Ecto neural progenitor cell (in vitro differentiated cells): Measurements from ENCODE around the gene RDX.
A peak's percentile ranks its signal among the peaks of the same experiment; 100 is the strongest.
"Not testable (repeated sequence)": the region's sequence is repeated elsewhere in the genome, so short reads cannot be mapped to it uniquely, and the experiment has no call there.

Source experiments
- DNase-seq: peaks from one replicate; pipeline ENCODE4 v3.0.0-alpha.2; 2018; ENCODE audit warnings: low spot score

Gene RDX

GRCh38 chr11:110199184-110199981 is 97.0 kb downstream of the RDX start:
- DNase-seq = no peak

- DNase-seq = no peak
These were observed 98.2 kb downstream of the RDX start for GRCh38 chr11:110198031-110198729.

- no peak for DNase-seq
These were observed 99.5 kb downstream of the RDX start for GRCh38 chr11:110196884-110197420.

GRCh38 chr11:110196241-110196754 is 100.1 kb downstream of the RDX start:
- DNase-seq = no peak

- DNase-seq = not testable (repeated sequence)
These were observed 102.1 kb downstream of the RDX start for GRCh38 chr11:110194211-110194766.

- DNase-seq = not testable (repeated sequence)
These were observed 103.7 kb downstream of the RDX start for GRCh38 chr11:110192604-110193282.

GRCh38 chr11:110190885-110191284 is 105.5 kb downstream of the RDX start:
- DNase-seq = no peak

GRCh38 chr11:110187731-110188130 is 108.7 kb downstream of the RDX start:
- DNase-seq = no peak

GRCh38 chr11:110186867-110187266 is 109.5 kb downstream of the RDX start:
- no peak for DNase-seq

GRCh38 chr11:110186456-110186855 is 110.0 kb downstream of the RDX start:
- no peak for DNase-seq

- DNase-seq = no peak
These were observed 110.8 kb downstream of the RDX start for GRCh38 chr11:110185599-110185998.

GRCh38 chr11:110185121-110185591 is 111.3 kb downstream of the RDX start:
- no peak for DNase-seq

- DNase-seq = no peak
These were observed 112.0 kb downstream of the RDX start for GRCh38 chr11:110184456-110184855.

- no peak for DNase-seq
These were observed 113.5 kb downstream of the RDX start for GRCh38 chr11:110182886-110183285.

- no peak for DNase-seq
These were observed 117.3 kb downstream of the RDX start for GRCh38 chr11:110179064-110179463.

GRCh38 chr11:110177086-110177456 is 119.3 kb downstream of the RDX start:
- no peak for DNase-seq

GRCh38 chr11:110176366-110177085 is 119.9 kb downstream of the RDX start:
- DNase-seq = no peak

- DNase-seq = no peak
These were observed 121.6 kb downstream of the RDX start for GRCh38 chr11:110174645-110175310.

GRCh38 chr11:110173811-110174644 is 122.4 kb downstream of the RDX start:
- DNase-seq = peak; percentile 72
